Measurements from ENCODE around the gene LDAH.

The LDAH gene

GRCh38 chr2:20758997-20759396 lies 63.9 kb downstream of the LDAH start:
- H3K36me3 Mint-ChIP-seq, result peaks cover 18% of the 10 kb centered on the region
- no peak overlapping the region for H3K27ac Mint-ChIP-seq
- no peak for DNase-seq
- no peaks in the 10 kb centered on the region for H3K27me3 Mint-ChIP-seq
- CTCF ChIA-PET, result interaction anchor here (0.6 to 1.5 kb wide), 3 partner anchors 12 to 204 kb away, joined by 3 read pairs; no protein-coding TSS in a partner anchor
- H3K4me1 Mint-ChIP-seq, result no peaks in the 10 kb centered on the region
- peaks cover 6% of the 10 kb centered on the region for H3K9me3 Mint-ChIP-seq
- H3K4me3 Mint-ChIP-seq, result no peak overlapping the region

- Mint-ChIP-seq H3K4me1 (no peaks in the 10 kb centered on the region), H3K27me3 (no peaks in the 10 kb centered on the region), H3K27ac (no peak overlapping the region), H3K9me3 (peaks cover 9% of the 10 kb centered on the region), H3K4me3 (no peak overlapping the region), H3K36me3 (peaks cover 22% of the 10 kb centered on the region)
- DNase-seq, result no peak
- CTCF ChIA-PET, result interaction anchor here (1.5 kb wide), 1 partner anchor 14 kb away, joined by 3 read pairs; no protein-coding TSS in a partner anchor
Observed at GRCh38 chr2:20757405-20758090, 65.4 kb downstream of the LDAH start.

- CTCF ChIA-PET, result interaction anchor here (1.0 kb wide), 1 partner anchor 8 kb away, joined by 4 read pairs; no protein-coding TSS in a partner anchor
- Mint-ChIP-seq H3K36me3 (peaks cover 21% of the 10 kb centered on the region), H3K9me3 (peaks cover 6% of the 10 kb centered on the region), H3K27ac (no peak overlapping the region), H3K4me3 (no peak overlapping the region), H3K4me1 (no peaks in the 10 kb centered on the region), H3K27me3 (no peaks in the 10 kb centered on the region)
- DNase-seq, result no peak
Observed at GRCh38 chr2:20755132-20755800, 67.6 kb downstream of the LDAH start.

- no peaks in the 10 kb centered on the region for H3K4me1 Mint-ChIP-seq
- peaks cover 5% of the 10 kb centered on the region for H3K9me3 Mint-ChIP-seq
- peaks cover 16% of the 10 kb centered on the region for H3K36me3 Mint-ChIP-seq
- no peak for DNase-seq
- CTCF ChIA-PET, result interaction anchor here (0.6 kb wide), 1 partner anchor 91 kb away, joined by 3 read pairs; no protein-coding TSS in a partner anchor
- no peak overlapping the region for H3K4me3 Mint-ChIP-seq
- no peak overlapping the region for H3K27ac Mint-ChIP-seq
- no peaks in the 10 kb centered on the region for H3K27me3 Mint-ChIP-seq
Observed at GRCh38 chr2:20752293-20752692, 70.6 kb downstream of the LDAH start.

GRCh38 chr2:20747317-20747716 lies 75.6 kb downstream of the LDAH start:
- no peak for DNase-seq
- Mint-ChIP-seq H3K9me3 (no peaks in the 10 kb centered on the region), H3K4me1 (no peaks in the 10 kb centered on the region), H3K4me3 (no peak overlapping the region), H3K36me3 (peaks cover 11% of the 10 kb centered on the region), H3K27ac (no peak overlapping the region), H3K27me3 (no peaks in the 10 kb centered on the region)
- CTCF ChIA-PET, result interaction anchor here (0.8 to 1.1 kb wide), 2 partner anchors 8 to 86 kb away, joined by 3 to 4 read pairs; no protein-coding TSS in a partner anchor

GRCh38 chr2:20745924-20746555 lies 76.9 kb downstream of the LDAH start:
- no peak overlapping the region for H3K4me3 Mint-ChIP-seq
- H3K27ac Mint-ChIP-seq, result no peak overlapping the region
- H3K27me3 Mint-ChIP-seq, result no peaks in the 10 kb centered on the region
- H3K36me3 Mint-ChIP-seq, result peaks cover 15% of the 10 kb centered on the region
- no peak for DNase-seq
- CTCF ChIA-PET, result no interaction called here
- no peaks in the 10 kb centered on the region for H3K9me3 Mint-ChIP-seq
- no peaks in the 10 kb centered on the region for H3K4me1 Mint-ChIP-seq

- H3K4me3 Mint-ChIP-seq, result no peak overlapping the region
- H3K36me3 Mint-ChIP-seq, result peaks cover 10% of the 10 kb centered on the region
Observed at GRCh38 chr2:20744366-20745335, 78.2 kb downstream of the LDAH start.

GRCh38 chr2:20738772-20739171 lies 84.1 kb downstream of the LDAH start:
- DNase-seq, result no peak
- CTCF ChIA-PET, result no interaction called here
- Mint-ChIP-seq H3K4me1 (peaks cover 15% of the 10 kb centered on the region), H3K27me3 (no peaks in the 10 kb centered on the region), H3K36me3 (peaks cover 39% of the 10 kb centered on the region), H3K9me3 (peaks cover 1% of the 10 kb centered on the region), H3K27ac (no peak overlapping the region), H3K4me3 (no peak overlapping the region)

More at GRCh38 chr2:20744366-20745335, 78.2 kb downstream of the LDAH start:
- H3K27me3 Mint-ChIP-seq, result no peaks in the 10 kb centered on the region
- H3K9me3 Mint-ChIP-seq, result no peaks in the 10 kb centered on the region
- CTCF ChIA-PET, result no interaction called here
- no peak for DNase-seq
- H3K4me1 Mint-ChIP-seq, result no peaks in the 10 kb centered on the region
- no peak overlapping the region for H3K27ac Mint-ChIP-seq

- H3K27ac Mint-ChIP-seq, result peak overlapping the region; percentile 33
- H3K4me1 Mint-ChIP-seq, result peaks cover 15% of the 10 kb centered on the region
- H3K36me3 Mint-ChIP-seq, result peaks cover 38% of the 10 kb centered on the region
- no peak overlapping the region for H3K4me3 Mint-ChIP-seq
- H3K9me3 Mint-ChIP-seq, result peaks cover 1% of the 10 kb centered on the region
- CTCF ChIA-PET, result no interaction called here
- DNase-seq, result no peak
- no peaks in the 10 kb centered on the region for H3K27me3 Mint-ChIP-seq
Observed at GRCh38 chr2:20737505-20737904, 85.4 kb downstream of the LDAH start.

- Mint-ChIP-seq H3K27me3 (no peaks in the 10 kb centered on the region), H3K4me1 (no peaks in the 10 kb centered on the region), H3K4me3 (no peak overlapping the region), H3K9me3 (no peaks in the 10 kb centered on the region), H3K27ac (no peak overlapping the region), H3K36me3 (peaks cover 16% of the 10 kb centered on the region)
- CTCF ChIA-PET, result no interaction called here
- DNase-seq, result no peak
Observed at GRCh38 chr2:20728114-20728758, 94.7 kb downstream of the LDAH start.

- Mint-ChIP-seq H3K4me3 (no peak overlapping the region), H3K36me3 (peaks cover 19% of the 10 kb centered on the region), H3K27ac (no peak overlapping the region), H3K4me1 (no peaks in the 10 kb centered on the region), H3K27me3 (no peaks in the 10 kb centered on the region), H3K9me3 (no peaks in the 10 kb centered on the region)
- CTCF ChIA-PET, result no interaction called here
- no peak for DNase-seq
Observed at GRCh38 chr2:20726913-20727312, 96.0 kb downstream of the LDAH start.

GRCh38 chr2:20725782-20726181 lies 97.1 kb downstream of the LDAH start:
- no peaks in the 10 kb centered on the region for H3K4me1 Mint-ChIP-seq
- CTCF ChIA-PET, result no interaction called here
- peaks cover 19% of the 10 kb centered on the region for H3K36me3 Mint-ChIP-seq
- no peak for DNase-seq
- no peaks in the 10 kb centered on the region for H3K9me3 Mint-ChIP-seq
- H3K4me3 Mint-ChIP-seq, result no peak overlapping the region
- H3K27ac Mint-ChIP-seq, result no peak overlapping the region
- H3K27me3 Mint-ChIP-seq, result no peaks in the 10 kb centered on the region

GRCh38 chr2:20724500-20725053 lies 98.3 kb downstream of the LDAH start:
- Mint-ChIP-seq H3K36me3 (peaks cover 19% of the 10 kb centered on the region), H3K4me3 (no peak overlapping the region)

More at GRCh38 chr2:20724500-20725053, 98.3 kb downstream of the LDAH start:
- Mint-ChIP-seq H3K27me3 (no peaks in the 10 kb centered on the region), H3K9me3 (no peaks in the 10 kb centered on the region), H3K27ac (no peak overlapping the region), H3K4me1 (no peaks in the 10 kb centered on the region)
- CTCF ChIA-PET, result no interaction called here
- no peak for DNase-seq
